ENCODE measurements around the gene CYP2D6. TPM values are rescaled to one million over a fixed set of nuclear protein-coding genes. Genes with fewer than 3 reads are reported as not detected.
A peak's percentile ranks its signal among the peaks of the same experiment; 100 is the strongest.
"Not testable (repeated sequence)": the region's sequence is repeated elsewhere in the genome, so short reads cannot be mapped to it uniquely, and the experiment has no call there.

Gene CYP2D6
- 1 to 10 TPM; 1.9 to 2.4 TPM for total RNA-seq

DNA sequence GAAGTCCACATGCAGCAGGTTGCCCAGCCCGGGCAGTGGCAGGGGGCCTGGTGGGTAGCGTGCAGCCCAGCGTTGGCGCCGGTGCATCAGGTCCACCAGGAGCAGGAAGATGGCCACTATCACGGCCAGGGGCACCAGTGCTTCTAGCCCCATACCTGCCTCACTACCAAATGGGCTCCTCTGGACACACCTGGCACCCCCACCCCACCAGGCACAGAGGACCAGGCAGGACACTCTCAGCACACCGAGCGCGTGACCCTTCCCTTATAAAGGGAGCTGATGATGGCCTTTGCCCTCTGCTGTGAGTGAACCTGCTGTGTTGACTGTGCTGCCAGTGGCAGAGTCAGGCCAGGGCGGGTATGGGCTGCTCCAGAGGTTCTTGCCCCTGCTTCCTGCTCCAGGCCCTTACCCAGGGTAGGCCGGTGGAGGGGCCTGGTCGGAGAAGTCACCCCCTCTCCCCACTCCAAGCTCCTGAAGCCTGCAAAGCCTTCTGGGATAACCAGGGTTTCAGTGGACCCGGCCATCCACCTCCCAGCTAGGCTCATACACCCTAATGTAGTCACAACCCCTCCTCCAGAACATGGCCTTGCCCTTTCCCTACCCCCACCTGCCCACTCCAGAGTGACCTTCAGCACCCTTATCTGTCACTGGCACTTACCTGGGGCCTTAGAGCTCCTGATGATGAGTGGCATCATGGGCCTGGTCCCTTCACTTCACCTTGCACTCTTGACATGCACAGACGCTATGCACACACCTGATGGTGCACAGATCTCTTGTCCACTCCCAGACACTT lies at the start of gene CYP2D6:
Gene CYP2D6, minus strand, starts transcription at position 172 of the 793 bp plus-strand sequence. Its CDS starts 19 bp downstream, at position 153.
- DNase-seq; CTCF ChIA-PET; H3K9me3 Mint-ChIP-seq; H3K4me3 Mint-ChIP-seq; H3K36me3 Mint-ChIP-seq (ENCODE audit: low read depth); POLR2A ChIA-PET; H3K27ac Mint-ChIP-seq; H3K27me3 Mint-ChIP-seq; H3K4me1 Mint-ChIP-seq: not testable (repeated sequence)

DNA sequence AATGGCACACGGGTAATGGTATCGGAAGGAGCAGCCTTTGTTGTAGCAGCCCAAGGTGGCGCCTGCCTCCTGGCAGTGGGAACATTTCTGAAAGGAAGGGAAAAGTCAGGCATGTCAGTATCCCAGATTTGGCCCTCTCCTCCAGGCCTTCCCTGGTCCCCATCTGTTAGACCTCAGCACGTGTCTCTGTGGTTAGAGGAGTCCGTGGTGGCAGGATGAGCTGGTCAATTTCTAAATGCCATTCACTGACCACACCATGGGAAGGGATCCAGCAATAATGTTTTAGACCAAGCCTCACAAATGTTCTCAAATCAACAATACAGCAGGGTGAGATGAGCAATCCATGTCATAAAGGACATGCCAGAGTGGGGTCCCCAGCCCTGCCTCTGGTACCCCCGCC lies 49.0 kb upstream of the CYP2D6 start:
- no peak overlapping the region for H3K4me3 Mint-ChIP-seq
- H3K27ac Mint-ChIP-seq: peak overlapping the region; percentile 90
- ChIA-PET CTCF (interaction anchor here (1.0 kb wide), 1 partner anchor 10 kb away, joined by 4 read pairs; no protein-coding TSS in a partner anchor), POLR2A (interaction anchor here (1.1 to 3.9 kb wide), 4 partner anchors 14 to 102 kb away, joined by 3 to 16 read pairs (median 9); partner anchors contain the start of gene NDUFA6)
- H3K4me1 Mint-ChIP-seq: peaks cover 81% of the 10 kb centered on the region
- peaks cover 53% of the 10 kb centered on the region for H3K36me3 Mint-ChIP-seq (ENCODE audit: low read depth)
- H3K9me3 Mint-ChIP-seq: no peaks in the 10 kb centered on the region
- no peak for DNase-seq
- no peaks in the 10 kb centered on the region for H3K27me3 Mint-ChIP-seq

DNA sequence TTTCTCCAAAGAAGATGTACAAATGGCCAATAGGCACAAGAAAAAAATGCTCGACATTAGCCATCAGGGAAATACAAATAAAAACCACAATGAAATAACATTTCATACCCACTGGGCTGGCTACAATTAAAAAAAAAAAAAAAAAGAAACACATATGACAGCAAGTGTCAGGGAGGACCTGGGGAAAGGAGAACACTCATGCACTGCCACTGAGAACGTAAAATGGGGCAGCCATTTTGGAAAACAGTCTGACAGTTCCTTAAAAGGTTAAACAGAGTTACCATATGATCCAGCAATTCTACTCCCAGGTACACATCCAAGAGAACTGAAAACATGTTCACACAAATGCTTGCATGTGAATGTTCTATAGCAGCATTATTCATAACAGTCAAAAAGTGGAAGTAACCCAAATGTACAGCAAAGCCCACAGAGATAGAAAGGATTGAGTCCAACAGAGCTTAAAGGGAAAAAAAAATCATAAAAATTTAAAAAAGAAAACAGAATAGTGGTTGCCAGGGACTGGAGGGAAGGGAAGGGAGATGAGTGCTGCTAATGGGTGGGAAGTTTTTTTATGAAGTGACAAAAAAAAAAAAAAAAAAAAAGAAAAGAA lies 48.4 kb upstream of the CYP2D6 start:
- no peaks in the 10 kb centered on the region for H3K9me3 Mint-ChIP-seq
- peak overlapping the region; percentile 63 for H3K27ac Mint-ChIP-seq
- DNase-seq: no peak
- POLR2A ChIA-PET: interaction anchor here (3.0 to 3.9 kb wide), 2 partner anchors 23 to 89 kb away, joined by 15 to 16 read pairs; partner anchors contain the start of gene NDUFA6
- H3K4me3 Mint-ChIP-seq: no peak overlapping the region
- peaks cover 82% of the 10 kb centered on the region for H3K4me1 Mint-ChIP-seq
- CTCF ChIA-PET: interaction anchor here (0.7 to 1.0 kb wide), 2 partner anchors 9 to 198 kb away, joined by 3 to 4 read pairs; no protein-coding TSS in a partner anchor
- H3K27me3 Mint-ChIP-seq: no peaks in the 10 kb centered on the region
- H3K36me3 Mint-ChIP-seq (ENCODE audit: low read depth): peaks cover 53% of the 10 kb centered on the region

DNA sequence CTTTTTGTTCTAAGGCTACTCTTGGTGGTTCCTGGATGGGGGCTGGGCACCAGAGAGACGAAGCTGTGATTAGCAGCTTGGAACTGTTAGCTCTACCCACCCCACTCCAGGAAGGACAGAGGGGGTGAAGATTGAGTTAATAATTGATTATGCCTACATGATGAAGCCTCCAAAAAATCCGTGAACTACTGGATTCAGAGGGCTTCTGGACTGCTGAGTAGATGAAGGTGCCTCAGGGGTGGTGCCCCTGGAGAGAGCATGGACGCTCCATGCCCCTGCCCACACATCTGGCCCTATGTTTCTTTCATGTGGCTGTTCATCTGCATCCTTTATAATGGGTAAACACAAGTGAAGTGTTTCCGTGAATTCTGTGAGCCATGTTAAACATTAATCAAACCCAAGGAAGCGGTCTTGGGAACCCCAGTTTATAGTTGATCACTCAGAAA lies 47.3 kb upstream of the CYP2D6 start:
- Mint-ChIP-seq H3K4me3 (no peak overlapping the region), H3K36me3 (ENCODE audit: low read depth) (peaks cover 46% of the 10 kb centered on the region), H3K27me3 (no peaks in the 10 kb centered on the region), H3K4me1 (peaks cover 80% of the 10 kb centered on the region), H3K27ac (peak overlapping the region; percentile 67), H3K9me3 (no peaks in the 10 kb centered on the region)
- ChIA-PET POLR2A (interaction anchor here (0.7 to 3.9 kb wide), 2 partner anchors 24 to 80 kb away, joined by 3 to 16 read pairs; no protein-coding TSS in a partner anchor), CTCF (interaction anchor here (0.5 to 1.3 kb wide), 2 partner anchors 11 to 242 kb away, joined by 3 to 4 read pairs; no protein-coding TSS in a partner anchor)
- DNase-seq: no peak

DNA sequence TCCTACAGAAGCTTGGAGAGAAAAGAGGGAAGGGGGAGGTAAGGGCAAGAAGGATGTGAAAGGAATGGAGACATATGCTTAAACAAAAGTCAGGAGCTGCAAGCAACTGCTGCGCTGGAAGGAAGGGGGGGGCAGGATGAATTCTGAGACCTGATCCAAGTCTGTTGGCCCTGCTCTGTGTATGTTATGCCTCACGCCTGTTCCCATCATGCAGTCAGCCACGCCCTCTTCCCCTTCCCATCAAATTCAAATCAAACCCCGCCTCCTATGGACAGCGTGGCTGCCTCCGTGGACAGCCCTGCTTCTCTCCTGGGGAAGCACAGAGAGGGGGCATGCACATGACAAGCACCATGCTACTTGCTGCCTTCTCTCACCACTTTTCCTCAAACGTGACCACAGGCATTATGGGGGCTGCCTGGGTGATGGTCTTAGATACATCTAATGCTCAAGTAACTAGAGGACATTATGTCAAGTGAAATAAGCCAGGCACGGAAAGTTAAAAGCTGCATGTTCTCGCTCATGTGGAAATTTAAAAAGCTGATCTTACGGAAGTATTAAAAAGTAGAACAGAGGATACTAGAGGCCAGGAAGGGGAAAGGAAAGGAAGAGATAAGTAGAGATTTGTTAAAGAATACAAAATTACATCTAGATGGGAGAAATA lies 45.8 kb upstream of the CYP2D6 start:
- Mint-ChIP-seq H3K27ac (peak overlapping the region; percentile 26), H3K4me1 (peaks cover 77% of the 10 kb centered on the region), H3K9me3 (no peaks in the 10 kb centered on the region), H3K36me3 (ENCODE audit: low read depth) (peaks cover 39% of the 10 kb centered on the region), H3K4me3 (no peak overlapping the region), H3K27me3 (no peaks in the 10 kb centered on the region)
- ChIA-PET POLR2A (interaction anchor here (1.2 to 3.9 kb wide), 2 partner anchors 26 to 86 kb away, joined by 3 to 16 read pairs; partner anchors contain the start of gene NDUFA6), CTCF (interaction anchor here (1.3 kb wide), 1 partner anchor 26 kb away, joined by 4 read pairs; no protein-coding TSS in a partner anchor)
- DNase-seq: no peak

GRCh38 chr22:42174062-42174461 lies 43.5 kb upstream of the CYP2D6 start:
- POLR2A ChIA-PET: interaction anchor here (0.7 to 3.1 kb wide), 6 partner anchors 11 to 374 kb away, joined by 3 to 12 read pairs (median 5); partner anchors contain the start of genes CCDC134 and NDUFA6
- peaks cover 57% of the 10 kb centered on the region for H3K4me1 Mint-ChIP-seq
- peaks cover 39% of the 10 kb centered on the region for H3K36me3 Mint-ChIP-seq (ENCODE audit: low read depth)
- no peaks in the 10 kb centered on the region for H3K27me3 Mint-ChIP-seq
- H3K27ac Mint-ChIP-seq: peak overlapping the region; percentile 53
- DNase-seq: peak; percentile 47
- CTCF ChIA-PET: interaction anchor here (1.1 to 2.4 kb wide), 4 partner anchors 57 to 387 kb away, joined by 3 to 10 read pairs (median 3); no protein-coding TSS in a partner anchor
- no peaks in the 10 kb centered on the region for H3K9me3 Mint-ChIP-seq
- no peak overlapping the region for H3K4me3 Mint-ChIP-seq

DNA sequence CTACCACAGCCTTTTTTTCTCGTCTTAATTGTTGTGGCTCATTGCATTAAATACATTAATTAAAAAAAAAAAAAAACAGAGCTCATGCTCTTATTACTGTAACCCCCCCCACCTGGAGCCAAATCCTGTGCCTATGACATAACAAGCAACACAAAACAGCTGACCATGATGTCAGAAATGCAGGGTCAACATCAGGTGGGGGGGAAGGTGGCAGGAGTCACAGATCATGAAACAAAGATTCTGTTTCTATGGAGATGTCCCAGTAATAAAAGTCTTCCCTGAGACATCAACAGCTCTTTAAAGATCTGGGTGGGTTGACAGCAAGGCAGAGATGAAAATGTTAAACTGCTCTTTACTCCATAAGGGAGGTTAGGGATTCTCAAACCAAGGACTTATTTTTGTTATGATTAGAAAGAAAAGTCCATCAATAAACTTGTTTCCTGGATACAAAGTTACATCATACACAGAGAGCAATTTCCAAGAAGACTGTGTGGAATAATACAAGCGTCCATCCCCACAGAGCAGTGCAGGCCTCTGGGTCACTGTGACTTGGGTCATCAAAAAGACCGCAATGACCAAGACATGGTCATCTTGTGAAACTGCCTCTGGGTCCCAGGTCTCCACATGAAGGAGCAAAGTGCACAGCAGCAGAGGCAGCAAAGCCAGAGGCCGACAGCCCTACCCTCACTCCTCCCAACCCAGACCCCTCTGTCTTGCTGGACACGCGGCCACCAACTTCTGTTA lies 42.7 kb upstream of the CYP2D6 start:
- H3K36me3 Mint-ChIP-seq (ENCODE audit: low read depth): peaks cover 38% of the 10 kb centered on the region
- H3K4me3 Mint-ChIP-seq: no peak overlapping the region
- H3K9me3 Mint-ChIP-seq: no peaks in the 10 kb centered on the region
- H3K27ac Mint-ChIP-seq: no peak overlapping the region
- POLR2A ChIA-PET: interaction anchor here (0.7 to 3.1 kb wide), 5 partner anchors 14 to 373 kb away, joined by 3 to 12 read pairs (median 5); partner anchors contain the start of genes CCDC134 and NDUFA6
- CTCF ChIA-PET: interaction anchor here (0.7 to 2.4 kb wide), 5 partner anchors 12 to 271 kb away, joined by 3 to 10 read pairs (median 3); no protein-coding TSS in a partner anchor
- no peaks in the 10 kb centered on the region for H3K27me3 Mint-ChIP-seq
- peaks cover 51% of the 10 kb centered on the region for H3K4me1 Mint-ChIP-seq
- no peak for DNase-seq

DNA sequence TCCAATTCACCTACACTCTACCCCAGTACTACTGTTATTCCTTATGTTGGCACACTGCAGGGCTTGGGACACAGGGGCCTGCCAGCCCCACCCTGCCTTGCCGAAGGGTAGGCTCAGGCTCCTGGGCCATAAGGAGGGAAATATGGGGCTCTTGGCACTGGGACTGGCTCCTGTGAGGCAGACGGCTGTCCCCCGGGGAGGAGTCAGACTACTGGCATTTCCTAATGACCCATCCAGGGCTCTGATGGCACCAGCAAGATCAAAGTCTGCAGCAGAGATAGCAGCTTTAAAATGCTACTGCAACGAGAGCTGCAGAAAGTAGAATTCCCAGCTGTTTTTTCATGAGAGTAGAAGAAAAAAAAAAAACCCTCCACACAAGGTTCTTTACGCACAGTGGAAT lies 42.2 kb upstream of the CYP2D6 start:
- DNase-seq: no peak
- no peaks in the 10 kb centered on the region for H3K27me3 Mint-ChIP-seq
- H3K4me3 Mint-ChIP-seq: no peak overlapping the region
- H3K4me1 Mint-ChIP-seq: peaks cover 45% of the 10 kb centered on the region
- no peak overlapping the region for H3K27ac Mint-ChIP-seq
- CTCF ChIA-PET: interaction anchor here (0.7 to 2.4 kb wide), 3 partner anchors 13 to 272 kb away, joined by 3 to 10 read pairs (median 4); no protein-coding TSS in a partner anchor
- no peaks in the 10 kb centered on the region for H3K9me3 Mint-ChIP-seq
- H3K36me3 Mint-ChIP-seq (ENCODE audit: low read depth): peaks cover 33% of the 10 kb centered on the region
- POLR2A ChIA-PET: interaction anchor here (0.5 to 3.1 kb wide), 2 partner anchors 83 to 199 kb away, joined by 4 to 12 read pairs; partner anchors contain the start of gene NDUFA6

- no peak overlapping the region for H3K27ac Mint-ChIP-seq
- no peak overlapping the region for H3K4me3 Mint-ChIP-seq
- ChIA-PET CTCF (interaction anchor here (0.5 to 2.4 kb wide), 5 partner anchors 13 to 272 kb away, joined by 3 to 10 read pairs (median 4); no protein-coding TSS in a partner anchor), POLR2A (interaction anchor here (0.5 to 3.1 kb wide), 2 partner anchors 82 to 200 kb away, joined by 4 to 12 read pairs; partner anchors contain the start of gene NDUFA6)
- H3K4me1 Mint-ChIP-seq: peaks cover 39% of the 10 kb centered on the region
- DNase-seq: no peak
- H3K9me3 Mint-ChIP-seq: no peaks in the 10 kb centered on the region
- H3K27me3 Mint-ChIP-seq: no peaks in the 10 kb centered on the region
- H3K36me3 Mint-ChIP-seq (ENCODE audit: low read depth): peaks cover 27% of the 10 kb centered on the region
Observed at GRCh38 chr22:42171946-42172719, 41.5 kb upstream of the CYP2D6 start.

GRCh38 chr22:42171417-42171816 lies 40.8 kb upstream of the CYP2D6 start:
- H3K4me1 Mint-ChIP-seq: peaks cover 35% of the 10 kb centered on the region
- CTCF ChIA-PET: interaction anchor here (0.5 to 1.3 kb wide), 3 partner anchors 15 to 266 kb away, joined by 3 to 4 read pairs (median 3); no protein-coding TSS in a partner anchor
- no peaks in the 10 kb centered on the region for H3K9me3 Mint-ChIP-seq
- POLR2A ChIA-PET: interaction anchor here (1.1 to 3.1 kb wide), 2 partner anchors 31 to 82 kb away, joined by 6 to 12 read pairs; partner anchors contain the start of gene NDUFA6
- H3K36me3 Mint-ChIP-seq (ENCODE audit: low read depth): peaks cover 26% of the 10 kb centered on the region
- no peak overlapping the region for H3K4me3 Mint-ChIP-seq
- no peaks in the 10 kb centered on the region for H3K27me3 Mint-ChIP-seq
- DNase-seq: no peak
- H3K27ac Mint-ChIP-seq: no peak overlapping the region

DNA sequence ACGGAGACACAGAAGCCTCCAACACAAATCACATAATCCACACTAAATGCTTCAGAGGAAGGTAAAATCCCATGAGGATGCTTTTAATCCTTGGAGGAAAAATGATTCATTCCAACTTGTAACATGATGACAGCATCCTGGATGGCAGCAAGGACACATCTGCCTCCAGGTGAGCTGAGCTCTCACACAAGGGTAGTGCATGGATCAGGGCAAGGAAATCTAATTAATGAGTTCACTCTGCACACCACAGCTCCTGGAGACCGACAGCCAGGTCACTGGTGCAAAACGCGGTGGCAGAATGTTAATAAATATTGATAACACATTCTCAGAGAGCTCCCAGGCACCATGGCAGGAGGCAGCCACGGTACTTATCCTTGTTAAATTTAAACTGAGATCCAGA lies 40.3 kb upstream of the CYP2D6 start:
- no peaks in the 10 kb centered on the region for H3K27me3 Mint-ChIP-seq
- no peak overlapping the region for H3K4me3 Mint-ChIP-seq
- peaks cover 21% of the 10 kb centered on the region for H3K36me3 Mint-ChIP-seq (ENCODE audit: low read depth)
- no peak for DNase-seq
- ChIA-PET CTCF (interaction anchor here (1.3 to 2.0 kb wide), 3 partner anchors 14 to 267 kb away, joined by 3 to 24 read pairs (median 9); partner anchors contain the start of gene NDUFA6), POLR2A (interaction anchor here (1.1 kb wide), 1 partner anchor 31 kb away, joined by 6 read pairs; no protein-coding TSS in a partner anchor)
- H3K4me1 Mint-ChIP-seq: peaks cover 30% of the 10 kb centered on the region
- H3K9me3 Mint-ChIP-seq: no peaks in the 10 kb centered on the region
- no peak overlapping the region for H3K27ac Mint-ChIP-seq

Data from activated CD4-positive, alpha-beta memory T cell treated with anti-CD3 and anti-CD28 coated beads, Interleukin-2, amount 10 ng/mL, durations not matched to agents 7 days and 5 days (primary cell).